Vagina (tissue), 2 donors: Measurements from ENCODE around the gene ZNF862. TPM values are rescaled to one million over a fixed set of nuclear protein-coding genes. Genes with fewer than 3 reads are reported as not detected.

Experiments
- DNase-seq, 2 donors: peaks; one replicate each; pipeline ENCODE4 v3.0.0-alpha.2; 2017; ENCODE audit errors: extremely low spot score in 2 of 2
- H3K27ac ChIP-seq: fragments of 200-600 bp; sonication (generic); one replicate; pipeline ENCODE4 v1.5.1; 2019
- H3K27me3 ChIP-seq: fragments of 200-600 bp; sonication (generic); one replicate; pipeline ENCODE4 v1.5.1; 2019
- H3K36me3 ChIP-seq, 2 donors: fragments of 200-600 bp; sonication (generic); one replicate each; pipeline ENCODE4 v1.5.1; 2017 to 2019
- H3K4me1 ChIP-seq: fragments of 200-600 bp; sonication (generic); one replicate; pipeline ENCODE4 v1.5.1; 2019
- H3K4me3 ChIP-seq, 2 donors: fragments of 200-600 bp; sonication (generic); 1 replicate in 1 of 2; 2 replicates in 1 of 2; pipeline ENCODE4 v1.5.1; 2016 to 2019
- H3K9me3 ChIP-seq: fragments of 200-600 bp; sonication (generic); one replicate; pipeline ENCODE4 v1.5.1; 2019
- CTCF ChIP-seq, 3 experiments: fragments of 450-650 bp in 2 of 3; fragments of 200-600 bp in 1 of 3; sonication (generic) in 1 of 3; IDR thresholded peaks; one replicate each; pipeline ENCODE4 v1.5.1; 2017 to 2019; ENCODE audit warnings: antibody characterized with exemption in 3 of 3, mild to moderate bottlenecking in 2 of 3, moderate library complexity in 2 of 3
- POLR2A ChIP-seq, 2 donors: fragments of 450-650 bp; IDR thresholded peaks; one replicate each; pipeline ENCODE4 v1.6.1; 2017; ENCODE audit warnings: antibody characterized with exemption in 2 of 2, mild to moderate bottlenecking in 2 of 2, moderate library complexity in 2 of 2
- POLR2AphosphoS5 ChIP-seq, 2 donors: sonication (generic); formaldehyde crosslinking; IDR thresholded peaks; one replicate each; pipeline ENCODE4 v1.9.0; 2017; ENCODE audit warnings: antibody characterized with exemption in 2 of 2, mild to moderate bottlenecking in 2 of 2, low read depth in 1 of 2; ENCODE audit not compliant: insufficient read depth in 1 of 2
- intact Hi-C: fragments of 100-400 bp; cut with DNase I; formaldehyde crosslinking; loops from one replicate; pipeline ENCODE4 v1.15.1; 2023
- total RNA-seq: library from RNA; depleted of rRNA; stranded (reverse); fragments of >200 nt; gene quantifications from one replicate; pipeline ENCODE4 v1.2.3, GENCODE V29; 2016

ZNF862 gene
- total RNA-seq, 1 donor from 2014 or later = 21.1 TPM

DNA sequence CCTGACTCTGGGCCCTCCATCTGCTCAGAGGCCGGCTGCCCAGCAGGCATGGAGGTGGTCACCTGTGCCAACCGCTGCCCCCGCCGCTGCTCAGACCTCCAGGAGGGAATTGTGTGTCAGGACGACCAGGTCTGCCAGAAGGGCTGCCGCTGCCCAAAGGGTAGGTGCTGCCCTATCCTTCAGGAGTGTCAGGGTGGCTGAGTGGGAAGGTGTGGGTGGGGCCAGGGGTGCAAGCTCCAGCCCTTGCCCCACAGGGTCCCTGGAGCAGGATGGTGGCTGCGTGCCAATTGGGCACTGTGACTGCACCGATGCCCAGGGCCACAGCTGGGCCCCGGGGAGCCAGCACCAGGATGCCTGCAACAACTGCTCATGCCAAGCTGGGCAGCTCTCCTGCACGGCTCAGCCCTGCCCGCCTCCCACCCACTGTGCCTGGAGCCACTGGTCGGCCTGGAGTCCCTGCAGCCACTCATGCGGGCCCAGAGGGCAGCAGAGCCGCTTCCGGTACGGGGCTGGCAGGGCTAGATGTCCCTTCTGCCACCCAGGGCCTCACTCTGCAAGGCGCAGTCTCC lies 17.5 kb upstream of the ZNF862 start:
- H3K9me3 ChIP-seq = no peaks in the 10 kb centered on the region
- TF ChIP-seq POLR2A (IDR thresholded peaks at IDR 0.05) = no peak
- no peak for TF ChIP-seq POLR2AphosphoS5 (IDR thresholded peaks at IDR 0.05; ENCODE audit: insufficient read depth in 1 of 2, low read depth in 1 of 2)
- no peak for TF ChIP-seq CTCF (IDR thresholded peaks at IDR 0.05)
- H3K27me3 ChIP-seq = no peaks in the 10 kb centered on the region
- H3K4me1 ChIP-seq = no peaks in the 10 kb centered on the region
- intact Hi-C loops = no loop called here
- no peak overlapping the region for H3K4me3 ChIP-seq
- no peak overlapping the region for H3K27ac ChIP-seq
- DNase-seq = no peak
- no peaks in the 10 kb centered on the region for H3K36me3 ChIP-seq

DNA sequence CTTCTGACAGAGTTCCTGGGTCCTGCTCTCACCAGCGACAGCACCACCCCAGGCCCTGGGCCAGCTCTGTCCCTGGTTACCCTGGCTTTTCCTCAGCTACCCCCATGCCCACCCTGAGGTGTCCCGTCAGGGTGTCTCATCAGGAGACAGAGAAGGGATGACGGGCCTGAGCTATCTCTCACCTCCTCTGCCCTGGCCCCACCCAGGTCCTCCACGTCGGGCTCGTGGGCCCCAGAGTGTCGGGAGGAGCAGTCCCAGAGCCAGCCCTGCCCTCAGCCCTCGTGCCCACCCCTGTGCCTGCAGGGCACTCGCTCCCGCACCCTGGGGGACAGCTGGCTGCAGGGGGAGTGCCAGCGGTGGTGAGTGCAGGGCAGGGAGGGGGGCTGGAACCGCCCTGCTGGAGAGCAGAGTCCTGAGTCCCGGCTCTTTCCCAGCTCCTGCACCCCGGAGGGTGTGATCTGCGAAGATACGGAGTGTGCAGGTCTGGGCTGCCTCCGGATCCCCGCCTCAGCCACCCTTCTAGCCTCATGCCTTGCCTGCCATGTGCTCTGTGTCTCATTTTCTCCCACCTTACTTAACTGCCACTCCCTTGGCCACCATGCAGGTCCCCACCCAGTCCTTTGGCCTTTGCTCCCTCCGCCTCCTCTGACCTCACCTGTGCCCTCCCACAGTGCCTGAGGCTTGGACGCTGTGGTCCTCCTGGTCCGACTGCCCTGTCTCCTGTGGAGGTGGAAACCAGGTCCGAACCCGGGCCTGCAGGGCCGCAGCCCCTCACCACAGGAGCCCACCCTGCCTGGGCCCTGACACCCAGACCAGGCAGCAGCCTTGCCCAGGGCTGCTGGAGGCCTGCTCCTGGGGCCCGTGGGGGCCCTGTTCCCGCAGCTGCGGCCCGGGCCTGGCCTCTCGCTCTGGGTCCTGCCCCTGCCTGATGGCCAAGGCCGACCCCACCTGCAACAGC lies 16.7 kb upstream of the ZNF862 start:
- Histone ChIP-seq H3K27ac (no peak overlapping the region), H3K4me3 (no peak overlapping the region), H3K36me3 (no peaks in the 10 kb centered on the region), H3K4me1 (no peaks in the 10 kb centered on the region), H3K9me3 (no peaks in the 10 kb centered on the region), H3K27me3 (no peaks in the 10 kb centered on the region)
- intact Hi-C loops = no loop called here
- TF ChIP-seq POLR2AphosphoS5 (IDR thresholded peaks at IDR 0.05; ENCODE audit: insufficient read depth in 1 of 2, low read depth in 1 of 2) (no peak), CTCF (IDR thresholded peaks at IDR 0.05) (no peak), POLR2A (IDR thresholded peaks at IDR 0.05) (no peak)
- no peak for DNase-seq

GRCh38 chr7:149822353-149822943 lies 15.7 kb upstream of the ZNF862 start:
- intact Hi-C loops = no loop called here
- TF ChIP-seq CTCF (IDR thresholded peaks at IDR 0.05) = no peak
- no peak for TF ChIP-seq POLR2A (IDR thresholded peaks at IDR 0.05)
- no peak for TF ChIP-seq POLR2AphosphoS5 (IDR thresholded peaks at IDR 0.05; ENCODE audit: insufficient read depth in 1 of 2, low read depth in 1 of 2)
- H3K4me1 ChIP-seq = no peaks in the 10 kb centered on the region
- no peak overlapping the region for H3K4me3 ChIP-seq
- H3K27me3 ChIP-seq = no peaks in the 10 kb centered on the region
- H3K36me3 ChIP-seq = no peaks in the 10 kb centered on the region
- H3K27ac ChIP-seq = no peak overlapping the region
- no peak for DNase-seq
- H3K9me3 ChIP-seq = no peaks in the 10 kb centered on the region

GRCh38 chr7:149823191-149823630 lies 15.0 kb upstream of the ZNF862 start:
- Histone ChIP-seq H3K36me3 (no peaks in the 10 kb centered on the region), H3K4me3 (no peak overlapping the region)
- intact Hi-C loops = no loop called here

More at GRCh38 chr7:149823191-149823630, 15.0 kb upstream of the ZNF862 start:
- no peaks in the 10 kb centered on the region for H3K27me3 ChIP-seq
- no peaks in the 10 kb centered on the region for H3K4me1 ChIP-seq
- no peak overlapping the region for H3K27ac ChIP-seq
- no peak for DNase-seq
- no peaks in the 10 kb centered on the region for H3K9me3 ChIP-seq
- TF ChIP-seq POLR2A (IDR thresholded peaks at IDR 0.05) (no peak), POLR2AphosphoS5 (IDR thresholded peaks at IDR 0.05; ENCODE audit: insufficient read depth in 1 of 2, low read depth in 1 of 2) (no peak), CTCF (IDR thresholded peaks at IDR 0.05) (no peak)
